ENCODE data around the gene GRM3.

The GRM3 gene

GRCh38 chr7:86790383-86790782 is 146.7 kb downstream of the GRM3 start:
- DNase-seq, result no peak

- no peak for DNase-seq
Measured at GRCh38 chr7:86792260-86792659, 148.6 kb downstream of the GRM3 start.

- no peak for DNase-seq
Measured at GRCh38 chr7:86793136-86793535, 149.4 kb downstream of the GRM3 start.

GRCh38 chr7:86814661-86815379 is 171.1 kb downstream of the GRM3 start:
- DNase-seq, result no peak

GRCh38 chr7:86815556-86815955 is 171.8 kb downstream of the GRM3 start:
- DNase-seq, result no peak

- DNase-seq, result no peak
Measured at GRCh38 chr7:86818903-86819302, 175.2 kb downstream of the GRM3 start.

GRCh38 chr7:86823769-86824168 is 180.1 kb downstream of the GRM3 start:
- no peak for DNase-seq

GRCh38 chr7:86825264-86825663 is 181.6 kb downstream of the GRM3 start:
- DNase-seq, result no peak

- DNase-seq, result no peak
Measured at GRCh38 chr7:86826948-86827347, 183.2 kb downstream of the GRM3 start.

- DNase-seq, result no peak
Measured at GRCh38 chr7:86833360-86833759, 189.7 kb downstream of the GRM3 start.

- no peak for DNase-seq
Measured at GRCh38 chr7:86837235-86837634, 193.5 kb downstream of the GRM3 start.

GRCh38 chr7:86844608-86845007 is 200.9 kb downstream of the GRM3 start:
- DNase-seq, result no peak

- no peak for DNase-seq
Measured at GRCh38 chr7:86846494-86847190, 202.9 kb downstream of the GRM3 start.

- no peak for DNase-seq
Measured at GRCh38 chr7:86848226-86848625, 204.5 kb downstream of the GRM3 start.

- no peak for DNase-seq
Measured at GRCh38 chr7:86851566-86851965, 207.9 kb downstream of the GRM3 start.

GRCh38 chr7:86863452-86863851 is 219.7 kb downstream of the GRM3 start:
- no peak for DNase-seq

- DNase-seq, result no peak
Measured at GRCh38 chr7:86867163-86867762, 223.6 kb downstream of the GRM3 start.

GRCh38 chr7:86876146-86876545 is 232.4 kb downstream of the GRM3 start:
- DNase-seq, result no peak

- no peak for DNase-seq
Measured at GRCh38 chr7:86884152-86884551, 240.4 kb downstream of the GRM3 start.

GRCh38 chr7:86889501-86889900 is 245.8 kb downstream of the GRM3 start:
- DNase-seq, result no peak

GRCh38 chr7:86898171-86898570 is 254.5 kb downstream of the GRM3 start:
- DNase-seq, result no peak

GRCh38 chr7:86900886-86901285 is 257.2 kb downstream of the GRM3 start:
- no peak for DNase-seq

GRCh38 chr7:86904949-86905834 is 261.5 kb downstream of the GRM3 start:
- DNase-seq, result no peak

Data from stimulated activated naive CD4-positive, alpha-beta T cell (primary cell).